HG02970 (cell line): Measurements from ENCODE around the gene ABCC6.
"Not testable (repeated sequence)": the region's sequence is repeated elsewhere in the genome, so short reads cannot be mapped to it uniquely, and the experiment has no call there.

Experiments
- ATAC-seq: cut with Tn5 transposase; IDR thresholded peaks from one replicate; pipeline ENCODE4 v1.9.1; 2021; ENCODE audit warnings: mild to moderate bottlenecking, moderate library complexity, moderate number of reproducible peaks; ENCODE audit not compliant: unreplicated experiment, low FRiP score

The ABCC6 gene

DNA sequence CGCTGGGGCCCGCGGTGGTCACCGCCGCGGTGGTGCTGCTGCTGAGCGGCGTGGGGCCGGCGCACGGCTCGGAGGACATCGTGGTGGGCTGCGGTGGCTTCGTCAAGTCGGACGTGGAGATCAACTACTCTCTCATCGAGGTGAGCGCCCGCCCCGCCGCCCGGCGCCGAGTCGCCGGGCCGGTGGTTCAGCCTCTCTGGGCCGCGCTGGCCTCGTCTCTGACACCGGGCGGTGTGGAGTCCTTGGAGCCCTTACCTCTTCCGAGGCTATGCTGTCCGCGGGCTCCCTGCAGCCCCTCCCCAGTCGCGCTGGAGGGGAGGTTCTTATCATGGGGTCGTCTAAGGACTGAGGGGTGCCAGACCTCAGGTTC lies 9.4 kb upstream of the ABCC6 start:
- not testable (repeated sequence) for ATAC-seq

DNA sequence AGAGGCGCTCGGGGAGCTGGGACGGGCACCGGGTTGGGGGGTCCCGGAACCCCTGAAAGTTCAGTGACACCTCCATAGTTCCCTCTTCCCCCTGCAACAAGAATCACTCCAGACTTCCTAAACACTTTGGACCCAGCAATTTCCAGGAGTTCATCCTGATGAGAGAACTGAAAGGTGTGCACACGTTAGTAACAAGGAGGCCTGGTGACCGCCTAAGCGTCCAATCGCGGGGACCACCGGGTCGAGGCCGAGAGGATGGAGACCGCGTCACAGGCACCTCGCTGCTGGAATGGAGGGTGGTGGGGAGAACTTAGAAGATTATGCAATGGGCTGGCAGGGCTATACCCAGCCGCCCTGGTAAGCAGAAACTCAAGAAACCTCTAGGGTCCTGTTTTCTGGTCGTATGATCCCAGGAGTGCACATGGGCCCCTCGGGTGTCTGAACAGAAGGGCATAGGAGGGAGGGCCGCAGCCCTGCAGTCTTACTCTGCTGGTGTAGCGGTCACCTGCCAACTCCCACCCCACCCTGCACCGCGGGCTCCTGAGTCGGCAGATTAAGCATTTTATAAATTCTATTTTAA lies 458 bp upstream of the ABCC6 start:
- ATAC-seq, result not testable (repeated sequence)

DNA sequence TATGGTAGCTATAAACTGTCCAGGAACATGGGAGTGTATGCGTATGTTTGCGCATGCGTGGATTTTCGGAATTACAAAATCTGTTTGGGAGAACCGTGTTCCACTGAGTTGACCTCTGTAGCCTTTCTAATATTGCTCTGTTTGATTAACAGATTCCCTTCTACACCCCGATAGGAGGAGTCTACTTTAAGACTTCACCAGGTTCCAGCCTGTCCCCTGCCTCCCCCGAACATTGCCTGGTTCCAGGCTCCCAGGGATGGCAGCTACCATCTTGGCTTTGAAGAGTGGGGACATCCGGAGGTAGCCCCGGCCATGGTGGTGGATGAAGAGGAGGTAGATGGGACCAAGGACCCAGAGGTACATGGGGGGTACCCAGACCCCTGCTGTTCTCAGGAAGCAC lies 1.9 kb downstream of the ABCC6 start:
- ATAC-seq, result not testable (repeated sequence)

DNA sequence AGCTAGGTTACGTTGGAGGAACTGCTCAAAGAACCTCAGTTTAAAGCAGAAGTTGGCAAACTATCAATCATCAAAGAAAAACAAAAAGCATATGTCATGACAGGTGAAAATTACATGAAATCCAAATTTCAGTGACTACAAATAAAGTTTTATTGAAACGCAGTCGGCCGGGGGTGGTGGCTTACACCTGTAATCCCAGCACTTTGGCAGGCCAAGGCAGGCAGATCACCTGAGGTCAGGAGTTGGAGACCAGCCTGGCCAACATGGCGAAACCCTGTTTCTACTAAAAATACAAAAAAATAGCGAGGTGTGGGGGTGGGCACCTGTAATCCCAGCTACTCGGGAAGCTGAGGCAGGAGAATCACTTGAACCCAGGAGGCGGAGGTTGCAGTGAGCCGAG lies 2.8 kb downstream of the ABCC6 start:
- not testable (repeated sequence) for ATAC-seq

DNA sequence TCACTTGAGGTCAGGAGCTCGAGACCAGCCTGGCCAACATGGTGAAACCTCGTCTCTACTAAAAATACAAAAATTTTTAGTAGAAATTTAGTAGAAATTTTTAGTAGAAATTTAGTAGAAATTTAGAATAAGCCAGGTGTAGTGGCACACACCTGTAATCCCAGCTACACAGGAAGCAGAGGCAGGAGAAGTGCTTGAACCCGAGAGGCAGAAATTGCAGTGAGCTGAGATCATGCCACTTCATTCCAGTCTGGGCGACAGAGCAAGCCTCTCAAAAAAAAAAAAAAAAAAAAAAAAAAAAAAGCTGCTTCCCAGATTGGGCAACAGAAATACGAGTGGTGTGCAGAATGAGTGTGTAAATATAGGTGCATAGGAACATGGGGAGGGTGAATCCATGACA lies 4.5 kb downstream of the ABCC6 start:
- not testable (repeated sequence) for ATAC-seq

DNA sequence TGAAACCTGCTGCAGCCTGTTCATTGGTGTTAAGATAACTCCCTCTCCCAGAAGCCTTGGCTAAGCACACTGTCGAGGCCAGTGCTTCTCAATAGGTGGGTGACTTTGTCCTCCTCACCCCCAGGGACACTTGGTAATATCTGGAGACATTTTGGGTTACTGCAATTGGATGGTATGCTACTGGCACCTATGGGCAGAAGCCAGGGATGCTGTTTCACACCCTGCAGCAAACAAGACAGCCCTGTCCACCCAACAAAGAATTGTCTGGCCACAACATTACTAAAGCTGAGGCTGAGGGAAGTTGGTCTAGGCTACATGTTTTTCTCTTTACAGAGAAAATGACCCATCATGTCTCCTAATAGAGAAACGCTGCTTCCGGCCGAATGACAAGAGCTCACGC lies 4.9 kb downstream of the ABCC6 start:
- ATAC-seq, result not testable (repeated sequence)

DNA sequence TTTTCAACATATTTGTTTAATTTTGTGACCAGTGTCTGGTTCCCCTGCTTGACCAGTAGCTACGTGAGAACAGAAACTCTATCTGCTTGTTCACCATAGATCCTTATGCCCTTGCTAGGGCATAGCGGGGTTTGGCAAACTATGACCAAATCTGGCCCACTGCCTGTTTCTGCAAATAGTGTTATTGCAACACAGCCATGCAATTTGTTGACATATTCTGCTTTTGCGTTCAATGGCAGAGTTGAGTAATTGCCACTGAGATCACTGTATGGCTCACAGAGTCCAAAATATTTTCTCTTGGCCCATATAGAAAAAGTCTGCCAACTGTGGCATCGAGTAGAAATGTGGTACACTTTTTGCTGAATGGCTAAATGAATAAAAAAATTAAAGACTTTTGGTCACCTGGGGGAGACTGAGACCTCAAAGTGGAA lies 9.4 kb downstream of the ABCC6 start:
- ATAC-seq, result not testable (repeated sequence)

DNA sequence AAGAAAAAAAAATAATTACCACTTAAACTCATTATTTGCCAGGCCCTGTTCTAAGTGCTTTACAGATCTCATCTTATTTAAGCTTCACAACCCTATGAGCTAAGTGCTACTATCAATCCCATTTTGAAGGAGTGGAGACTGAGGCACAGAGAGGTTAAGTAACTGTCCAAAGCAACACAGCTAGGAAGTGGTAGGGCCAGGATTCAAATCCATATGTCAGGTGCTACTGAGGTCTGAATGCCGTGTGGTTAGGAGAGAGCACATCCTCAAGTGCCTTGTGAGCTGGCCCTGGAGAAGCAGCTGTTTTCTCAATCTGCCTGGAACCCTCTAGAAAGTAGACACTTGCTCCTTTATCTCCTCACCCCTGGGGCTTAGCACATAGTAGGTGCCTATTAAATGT lies 11.9 kb downstream of the ABCC6 start:
- not testable (repeated sequence) for ATAC-seq

DNA sequence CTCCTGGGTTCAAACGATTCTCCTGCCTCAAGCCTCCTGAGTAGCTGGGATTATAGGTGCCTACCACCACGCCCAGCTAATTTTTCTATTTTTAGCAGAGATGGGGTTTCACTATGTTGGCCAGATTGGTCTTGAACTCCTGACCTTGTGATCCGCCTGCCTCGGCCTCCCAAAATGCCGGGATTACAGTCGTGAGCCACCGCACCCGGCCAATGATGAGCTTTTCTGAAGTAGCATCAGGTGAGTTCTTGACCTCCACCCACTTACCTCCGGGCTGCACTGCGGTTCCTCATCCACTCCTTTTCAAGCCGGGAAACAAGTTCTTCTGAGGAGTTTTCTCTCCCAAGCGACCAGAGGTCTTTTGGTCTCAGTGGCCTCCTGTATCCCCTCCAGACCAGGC lies 14.8 kb downstream of the ABCC6 start:
- not testable (repeated sequence) for ATAC-seq

DNA sequence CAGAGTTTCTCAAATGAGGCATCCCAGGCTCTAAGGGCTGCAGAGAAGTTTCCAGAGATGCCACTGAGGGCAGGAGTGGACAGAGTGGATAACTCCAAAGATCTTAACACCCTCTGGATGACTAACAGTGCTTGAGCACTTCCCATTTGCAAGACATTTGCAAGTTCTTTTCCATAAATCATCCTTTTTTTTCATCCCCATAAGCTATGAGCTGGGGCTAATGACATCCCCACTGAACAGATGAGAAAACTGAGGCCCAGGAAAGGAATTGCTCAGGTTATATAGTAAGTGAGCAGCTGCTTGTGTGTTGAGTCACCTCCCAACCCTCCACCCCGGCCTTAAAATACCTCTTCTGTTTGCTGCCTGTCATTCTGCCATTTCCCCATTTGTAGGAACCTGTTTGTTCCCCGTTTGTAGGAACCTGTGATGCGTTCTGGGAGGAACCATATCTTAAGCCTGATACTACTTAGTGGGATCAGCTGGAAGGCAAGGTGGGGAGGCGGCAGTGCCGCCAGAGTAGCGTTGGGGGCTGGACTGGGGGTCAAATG lies 15.4 kb downstream of the ABCC6 start:
- ATAC-seq, result not testable (repeated sequence)

DNA sequence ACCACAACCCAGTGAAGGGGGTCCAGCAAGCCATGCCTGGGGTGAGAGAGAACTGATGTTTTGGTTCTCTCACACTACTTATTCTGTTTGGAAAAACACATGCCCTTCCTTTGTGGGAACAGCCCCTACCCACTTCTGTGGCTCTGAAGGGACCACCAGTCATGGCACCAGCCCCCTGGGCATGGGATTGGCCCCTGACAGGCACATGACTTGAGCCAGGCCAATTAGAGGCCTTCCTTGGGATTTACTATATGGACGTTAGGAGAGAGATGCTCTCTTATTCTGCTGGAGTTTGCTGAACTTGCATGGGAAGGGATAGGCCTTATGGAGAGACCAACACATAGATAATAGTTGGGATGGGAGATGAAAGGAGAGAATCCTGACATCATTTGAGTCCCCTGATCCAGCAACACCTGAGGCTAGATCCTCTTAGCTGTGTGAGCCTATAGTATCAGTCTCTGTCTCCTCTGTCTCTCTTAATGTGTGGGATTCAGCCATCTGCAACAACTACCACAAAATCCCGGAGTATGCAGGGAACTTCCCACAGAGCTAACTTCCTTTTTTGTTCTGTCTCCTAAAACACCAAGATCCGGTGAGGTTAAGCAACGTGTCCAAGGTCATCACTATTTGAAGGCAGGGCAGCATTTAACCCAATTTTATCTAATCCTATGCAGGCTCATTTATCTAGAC lies 16.1 kb downstream of the ABCC6 start:
- ATAC-seq, result not testable (repeated sequence)

DNA sequence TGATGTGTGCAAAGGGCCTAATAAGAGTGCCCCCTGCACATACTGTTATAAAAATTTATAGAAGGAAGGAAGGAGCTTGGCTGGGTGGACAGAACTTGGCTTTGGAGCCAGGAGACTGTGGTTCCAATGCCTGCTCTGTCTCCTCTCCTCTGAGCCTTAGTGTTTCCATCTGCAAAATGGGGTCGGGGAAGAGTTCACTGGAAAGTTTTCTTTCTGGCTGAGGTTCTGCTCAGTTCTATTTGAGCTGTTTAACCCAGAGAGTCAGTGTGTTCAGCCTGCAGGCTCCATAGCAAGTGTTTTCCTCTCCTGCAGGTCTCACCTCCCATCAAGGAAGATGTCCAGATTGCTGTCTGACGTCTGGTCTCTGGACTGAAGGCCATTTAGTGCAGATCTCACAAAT lies 17.4 kb downstream of the ABCC6 start:
- not testable (repeated sequence) for ATAC-seq

DNA sequence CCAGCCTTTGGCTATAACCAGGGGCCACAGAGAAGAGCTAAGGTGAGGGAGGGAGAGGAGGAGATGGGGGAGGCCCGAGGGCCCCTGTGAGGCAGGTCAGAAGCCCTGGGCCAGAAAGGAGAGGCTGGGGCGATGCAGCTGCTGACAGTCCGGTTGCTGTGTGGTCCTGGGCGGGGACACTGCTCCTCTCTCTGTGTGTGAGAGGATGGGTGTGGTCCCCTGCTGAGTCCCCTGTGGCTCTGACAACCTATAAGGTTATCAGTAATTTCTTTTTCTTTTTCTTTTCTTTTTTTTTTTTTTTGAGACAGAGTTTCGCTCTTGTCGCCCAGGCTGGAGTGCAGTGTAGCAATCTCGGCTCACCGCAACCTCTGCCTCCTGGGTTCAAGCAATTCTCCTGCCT lies 18.7 kb downstream of the ABCC6 start:
- ATAC-seq, result not testable (repeated sequence)

DNA sequence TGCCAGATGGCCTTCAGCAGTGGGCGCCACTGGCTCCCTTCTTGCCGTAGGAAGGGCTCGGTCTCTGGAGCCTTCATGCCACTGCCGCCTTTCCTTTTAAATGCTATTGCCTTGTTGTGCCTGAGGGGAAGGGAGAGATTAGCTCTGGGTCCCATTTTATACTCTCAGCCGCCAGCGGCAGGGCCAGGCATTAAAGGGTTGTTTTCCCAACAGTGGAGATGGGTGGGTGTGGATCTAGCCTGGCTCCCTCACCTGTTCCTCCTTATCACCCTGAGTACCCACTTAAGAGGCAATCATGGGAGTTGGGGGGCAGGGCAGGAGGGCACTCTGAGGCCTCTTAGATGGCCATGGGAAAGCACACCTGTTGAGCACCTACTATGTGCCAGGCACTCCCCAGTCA lies 19.8 kb downstream of the ABCC6 start:
- not testable (repeated sequence) for ATAC-seq

DNA sequence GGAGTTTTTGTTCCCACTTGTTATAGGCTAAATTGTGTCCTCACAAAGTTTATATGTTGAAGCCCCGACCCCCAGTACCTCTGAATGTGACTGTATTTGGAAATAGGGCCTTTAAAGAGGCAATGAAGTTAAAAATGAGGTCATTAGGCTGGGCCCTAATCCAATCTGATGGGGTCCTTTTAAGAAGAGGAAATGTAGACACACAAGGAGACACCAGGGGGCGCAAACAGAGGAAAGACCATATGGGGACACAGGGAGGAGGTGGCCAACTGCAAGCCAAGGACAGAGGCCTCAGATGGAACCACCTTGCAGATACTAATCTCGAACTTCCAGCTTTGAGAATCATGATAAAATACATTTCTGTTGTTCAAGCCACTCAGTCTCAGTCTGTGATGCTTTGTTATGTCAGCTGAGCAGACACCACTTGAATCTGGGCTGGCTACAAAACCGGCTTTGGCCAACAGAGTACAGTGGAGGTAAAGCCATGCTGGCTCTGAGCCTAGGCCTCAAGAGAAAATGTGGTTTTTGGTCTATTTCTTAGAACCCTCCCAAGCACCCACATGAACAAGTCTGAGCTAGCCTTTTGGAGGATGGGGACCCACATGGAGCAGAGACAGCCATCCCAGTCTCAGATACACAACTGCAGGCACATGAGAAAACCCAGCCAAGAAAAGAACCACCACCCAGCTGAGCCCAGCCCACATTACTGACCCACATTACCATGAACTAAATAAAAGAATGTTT lies 20.7 kb downstream of the ABCC6 start:
- ATAC-seq, result not testable (repeated sequence)

DNA sequence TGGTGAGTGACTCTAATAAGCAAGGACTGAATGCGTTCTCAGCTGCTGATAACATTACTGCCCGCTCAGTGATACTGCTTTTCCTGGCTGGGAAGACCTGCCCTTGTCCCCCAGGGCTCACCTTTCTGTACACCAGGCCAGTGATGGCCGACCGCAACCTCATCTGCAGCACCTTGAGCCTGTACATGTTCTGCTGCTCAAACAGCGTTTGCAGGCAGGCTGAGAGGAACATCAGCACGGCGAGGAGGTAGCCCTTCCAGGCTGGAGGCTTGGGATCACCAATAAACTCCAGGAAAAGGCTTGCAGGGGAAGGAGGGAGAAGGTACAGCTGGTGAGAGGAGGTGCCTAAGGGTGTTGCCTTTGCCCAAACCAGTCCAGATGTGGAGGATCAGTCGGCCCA lies 21.4 kb downstream of the ABCC6 start:
- ATAC-seq, result not testable (repeated sequence)

DNA sequence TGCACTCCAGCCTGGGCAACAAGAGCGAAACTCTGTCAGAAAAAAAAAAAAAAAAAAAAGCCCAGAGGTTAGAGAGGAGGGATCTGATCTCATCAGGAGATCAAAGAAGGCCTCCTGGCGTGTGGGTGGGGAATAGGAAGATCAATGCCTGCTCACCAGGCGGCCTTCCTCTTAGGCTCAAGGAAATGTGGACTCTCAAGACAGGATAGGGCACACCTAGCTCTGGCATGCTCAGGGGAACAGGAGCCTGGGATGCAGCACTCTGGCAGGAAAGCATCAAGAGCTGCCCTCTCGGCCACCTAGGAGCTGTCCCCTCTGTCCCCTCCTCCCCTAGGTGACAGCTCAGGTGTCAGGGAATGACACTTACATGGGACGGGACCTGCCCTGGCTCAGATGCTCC lies 22.9 kb downstream of the ABCC6 start:
- not testable (repeated sequence) for ATAC-seq

DNA sequence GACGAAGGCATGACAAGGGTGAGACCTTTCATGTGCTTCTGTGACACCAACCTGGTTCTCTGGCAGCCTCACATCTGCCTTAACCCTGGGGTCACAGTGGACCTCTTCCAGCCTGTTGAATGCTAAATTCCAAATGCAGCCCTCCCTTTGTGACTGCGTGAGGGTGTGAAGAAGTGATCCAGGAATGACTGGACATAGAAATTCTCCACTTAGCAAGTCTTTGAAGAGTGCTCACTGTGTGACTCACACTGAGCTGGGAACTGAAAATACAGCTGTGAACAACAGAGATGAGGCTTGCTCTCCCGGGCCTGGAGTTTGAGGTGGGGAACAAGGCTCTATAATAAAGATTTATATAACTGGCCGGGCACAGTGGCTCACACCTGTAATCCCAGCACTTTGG lies 23.9 kb downstream of the ABCC6 start:
- not testable (repeated sequence) for ATAC-seq

DNA sequence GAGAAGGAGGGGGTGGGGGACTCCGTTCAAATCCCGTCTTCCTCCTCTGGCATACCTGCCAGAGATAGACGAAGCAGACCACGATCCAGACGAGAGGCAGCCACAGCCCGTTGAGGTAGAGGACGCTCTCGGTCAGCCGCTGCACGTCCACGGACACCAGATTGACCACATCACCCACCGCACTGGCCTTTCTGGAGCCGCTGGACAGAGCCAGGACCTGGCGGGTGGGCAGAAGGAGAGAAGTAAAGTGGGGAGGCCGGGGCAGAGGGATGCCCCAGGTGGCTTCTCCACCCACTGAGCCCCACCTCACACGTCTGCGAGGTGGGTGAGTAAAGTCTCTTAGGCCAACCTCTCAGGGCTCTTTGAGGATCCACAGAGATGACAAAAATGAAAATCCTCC lies 25.3 kb downstream of the ABCC6 start:
- ATAC-seq, result no peak

DNA sequence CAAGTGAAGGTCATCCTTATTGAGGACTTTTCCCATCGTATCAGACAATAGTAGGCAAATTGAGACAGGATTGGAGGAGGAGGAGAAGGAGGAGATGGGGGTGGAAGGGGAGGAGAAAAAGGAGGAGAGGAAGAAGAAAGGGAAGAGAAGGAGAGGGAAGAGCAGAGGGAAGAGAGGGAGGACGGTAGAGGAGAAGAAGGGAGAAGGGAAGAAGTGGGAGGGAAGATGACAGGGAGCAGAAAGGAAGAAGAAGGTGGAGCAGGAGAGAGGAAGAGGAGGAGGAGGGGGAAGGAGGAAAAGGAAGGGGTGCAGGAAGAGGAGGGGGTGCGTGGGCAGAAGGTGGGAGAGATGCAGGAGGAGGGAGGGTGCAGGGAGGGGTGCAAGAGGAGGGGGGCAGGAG lies 26.0 kb downstream of the ABCC6 start:
- ATAC-seq, result no peak

DNA sequence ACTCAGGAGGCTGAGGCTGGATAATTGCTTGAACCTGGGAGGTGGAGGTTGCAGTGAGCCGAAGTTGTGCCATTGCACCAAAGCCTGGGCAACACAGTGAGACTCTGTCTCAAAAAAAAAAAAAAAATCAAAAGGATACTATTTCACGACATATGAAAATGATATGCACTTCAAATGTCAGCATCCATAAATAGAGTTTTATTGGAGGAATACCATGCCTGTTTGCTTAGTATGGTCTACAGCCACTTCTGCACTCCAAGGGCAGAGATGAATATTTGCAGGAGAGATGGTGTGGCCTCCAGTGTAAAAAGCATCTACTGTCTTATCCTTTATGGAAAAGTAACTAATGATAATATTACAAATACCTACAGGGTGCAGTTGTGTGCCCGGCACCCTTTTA lies 27.2 kb downstream of the ABCC6 start:
- no peak for ATAC-seq
